ENCODE results near the gene OR5AN1. TPM values are rescaled to one million over a fixed set of nuclear protein-coding genes. Genes with fewer than 3 reads are reported as not detected.

OR5AN1 gene
- total RNA-seq, 1 experiment from 2014 or later: not detected

DNA sequence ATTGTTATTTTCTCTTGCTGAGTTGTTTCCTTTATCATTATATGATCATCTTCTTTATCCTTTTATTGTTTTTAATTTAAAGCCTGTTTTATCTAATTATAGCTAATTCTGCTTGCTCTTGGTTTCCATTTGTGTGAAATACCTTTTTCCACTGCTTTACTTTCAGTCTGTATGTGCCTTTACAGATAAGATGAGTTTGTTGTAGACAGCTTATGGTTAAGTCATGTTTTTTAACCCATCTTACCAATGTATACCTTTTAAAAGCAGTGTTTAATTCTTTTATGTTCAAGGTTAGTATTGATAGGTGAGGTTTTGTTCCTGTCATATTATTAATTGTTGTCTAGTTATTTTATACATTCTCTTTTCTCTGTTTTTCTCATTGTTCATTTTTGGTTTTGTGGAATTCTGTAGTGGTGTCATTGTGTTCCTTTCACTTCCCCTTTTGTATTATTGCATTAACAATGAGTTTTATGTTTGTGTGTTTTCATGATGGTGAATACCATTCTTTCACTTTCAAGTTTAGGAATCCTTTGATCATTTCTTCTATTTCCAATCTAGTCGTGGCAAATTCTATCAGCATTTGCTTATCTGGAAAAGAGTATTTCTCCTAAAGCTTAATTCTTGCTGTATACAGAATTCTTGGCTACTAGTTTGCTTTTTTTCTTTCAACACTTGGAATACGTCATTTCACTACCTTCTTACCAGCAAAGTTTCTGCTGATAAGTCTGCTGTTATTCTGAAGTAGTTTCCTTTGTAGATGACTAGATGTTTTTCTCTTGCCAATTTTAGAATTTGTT, 21.8 kb downstream of the OR5AN1 start:
- Histone ChIP-seq H3K9ac (ENCODE audit: low read length) (no peak overlapping the region), H3K9me3 (ENCODE audit: control insufficient read depth in 1 of 2, insufficient read depth in 1 of 2, low read depth in 1 of 2, low read length in 2 of 2) (no peaks in the 10 kb centered on the region), H2AFZ (ENCODE audit: low read depth, low read length, poor library complexity, severe bottlenecking) (no peak overlapping the region), H3K79me2 (ENCODE audit: insufficient read depth, low read length) (no peaks in the 10 kb centered on the region), H3K4me1 (ENCODE audit: control insufficient read depth in 1 of 2, insufficient read depth in 2 of 2, low read length in 2 of 2) (no peaks in the 10 kb centered on the region), H4K20me1 (ENCODE audit: insufficient read depth) (no peaks in the 10 kb centered on the region), H3K4me3 (replicated peaks in 1 of 2; ENCODE audit: low read depth in 1 of 2, low read length in 2 of 2) (no peak overlapping the region), H3K27ac (ENCODE audit: low read depth, low read length) (no peak overlapping the region), H3K27me3 (ENCODE audit: insufficient read depth, low read length) (no peaks in the 10 kb centered on the region), H3K36me3 (ENCODE audit: control insufficient read depth in 1 of 2, insufficient read depth in 2 of 2, low read length in 2 of 2) (no peaks in the 10 kb centered on the region), H3K9me2 (ENCODE audit: insufficient read depth) (no peaks in the 10 kb centered on the region), H3K4me2 (ENCODE audit: low read length) (no peak overlapping the region)
- no peak for DNase-seq (ENCODE audit: low read depth, low spot score)
- intact Hi-C loops (cut with micrococcal nuclease): no loop called here
- ChIA-PET POLR2A (no interaction called here), CTCF (no interaction called here), RAD21 (ENCODE audit: low non-redundant PET in 1 of 2, low total read pairs in 2 of 2, uncharacterized antibody in 2 of 2, unreplicated experiment in 2 of 2) (no interaction called here)
- no peak for TF ChIP-seq SP1 (IDR thresholded peaks at IDR 0.05; ENCODE audit: low read depth)
- TF ChIP-seq REST (IDR thresholded peaks at IDR 0.05; ENCODE audit: low read depth): no peak
- TF ChIP-seq EZH2 (IDR thresholded peaks at IDR 0.05): no peak
- no peak for TF ChIP-seq CTCF (IDR thresholded peaks at IDR 0.05 in 2 of 3, conservative IDR thresholded peaks at IDR 0.05 in 1 of 3; ENCODE audit: borderline replicate concordance in 1 of 3, insufficient read depth in 1 of 3, low read depth in 2 of 3, low read length in 2 of 3)
- TF ChIP-seq TCF7L2 (IDR thresholded peaks at IDR 0.05; ENCODE audit: borderline replicate concordance, extremely low read depth, insufficient read depth, insufficient read length): no peak
- no peak for TF ChIP-seq ZNF274 (IDR thresholded peaks at IDR 0.05; ENCODE audit: low read depth, low read length)
- no peak for TF ChIP-seq YY1 (IDR thresholded peaks at IDR 0.05; ENCODE audit: extremely low read depth, insufficient replicate concordance, low read depth, low read length)
- TF ChIP-seq JUND (IDR thresholded peaks at IDR 0.05): no peak
- no peak for TF ChIP-seq SIN3A (IDR thresholded peaks at IDR 0.05; ENCODE audit: low read depth)
- TF ChIP-seq, protein P1, sequence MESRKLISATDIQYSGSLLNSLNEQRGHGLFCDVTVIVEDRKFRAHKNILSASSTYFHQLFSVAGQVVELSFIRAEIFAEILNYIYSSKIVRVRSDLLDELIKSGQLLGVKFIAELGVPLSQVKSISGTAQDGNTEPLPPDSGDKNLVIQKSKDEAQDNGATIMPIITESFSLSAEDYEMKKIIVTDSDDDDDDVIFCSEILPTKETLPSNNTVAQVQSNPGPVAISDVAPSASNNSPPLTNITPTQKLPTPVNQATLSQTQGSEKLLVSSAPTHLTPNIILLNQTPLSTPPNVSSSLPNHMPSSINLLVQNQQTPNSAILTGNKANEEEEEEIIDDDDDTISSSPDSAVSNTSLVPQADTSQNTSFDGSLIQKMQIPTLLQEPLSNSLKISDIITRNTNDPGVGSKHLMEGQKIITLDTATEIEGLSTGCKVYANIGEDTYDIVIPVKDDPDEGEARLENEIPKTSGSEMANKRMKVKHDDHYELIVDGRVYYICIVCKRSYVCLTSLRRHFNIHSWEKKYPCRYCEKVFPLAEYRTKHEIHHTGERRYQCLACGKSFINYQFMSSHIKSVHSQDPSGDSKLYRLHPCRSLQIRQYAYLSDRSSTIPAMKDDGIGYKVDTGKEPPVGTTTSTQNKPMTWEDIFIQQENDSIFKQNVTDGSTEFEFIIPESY (IDR thresholded peaks at IDR 0.05; ENCODE audit: extremely low read depth, insufficient replicate concordance, low read length): no peak
- TF ChIP-seq EZH2phosphoT487 (IDR thresholded peaks at IDR 0.05; ENCODE audit: borderline replicate concordance): no peak
- no peak for TF ChIP-seq POLR2A (IDR thresholded peaks at IDR 0.05; ENCODE audit: borderline replicate concordance, extremely low read depth, insufficient read depth, insufficient read length)
- no peak for TF ChIP-seq CEBPB (IDR thresholded peaks at IDR 0.05; ENCODE audit: low read depth)
- TF ChIP-seq ELF1 (IDR thresholded peaks at IDR 0.05; ENCODE audit: borderline replicate concordance, low read depth): no peak
- no peak for TF ChIP-seq ZFX (IDR thresholded peaks at IDR 0.05)
- no peak for ATAC-seq
- BruUV-seq (replicated peaks): no TSS peak
